GM12878 (cell line): ENCODE results near the gene CDCA5. TPM values are rescaled to one million over a fixed set of nuclear protein-coding genes. Genes with fewer than 3 reads are reported as not detected.

Source experiments
- ATAC-seq: fragments of 200-7000 bp; cut with Tn5 transposase; 3 replicates; pipeline ENCODE4 v1.9.1; 2020; ENCODE audit warnings: mild to moderate bottlenecking, moderate library complexity
- BruUV-seq: library from RNA; stranded (reverse); fragments of 400-500 nt; replicated peaks from 2 replicates; lab custom pipeline; 2021; lab: Mats Ljungman, UMichigan
- CTCF ChIA-PET: fragments of 300-600 bp; sonication (Branson Sonifier 250); formaldehyde crosslinking; extraction: SDS; loops from one replicate; lab custom pipeline; 2021; ENCODE audit warnings: inconsistent platforms; lab: Yijun Ruan, JAX
- POLR2A ChIA-PET: fragments of 350-600 bp; formaldehyde crosslinking; extraction: SDS; loops from one replicate; lab custom pipeline; 2021; ENCODE audit warnings: inconsistent platforms; lab: Charles Lee
- RAD21 ChIA-PET: fragments of 300-600 bp; sonication (Branson Sonifier 250); formaldehyde crosslinking; loops from one replicate; lab custom pipeline; 2023; ENCODE audit warnings: antibody characterized with exemption; ENCODE audit not compliant: unreplicated experiment; lab: Charles Lee
- SMC1A ChIA-PET: fragments of 300-600 bp; sonication (Branson Sonifier 250); formaldehyde crosslinking; loops from one replicate; lab custom pipeline; 2023; ENCODE audit not compliant: unreplicated experiment, uncharacterized antibody; lab: Charles Lee
- DNase-seq: peaks from one replicate; pipeline ENCODE4 v3.0.0-alpha.2; 2011; ENCODE audit warnings: low read depth, low spot score
- FAIRE-seq: peaks from 3 replicates; lab custom pipeline; 2011; peaks lifted over from hg19 to GRCh38; lab: Jason Lieb, UNC
- H2AFZ ChIP-seq: 2 replicates; pipeline ENCODE4 v1.6.0; 2011; ENCODE audit warnings: low read depth, low read length, control low read depth; ENCODE audit not compliant: control insufficient read depth
- H3K27ac ChIP-seq: 2 replicates; pipeline ENCODE4 v1.5.1; 2011; ENCODE audit warnings: control low read depth; ENCODE audit not compliant: control insufficient read depth, insufficient read depth
- H3K27me3 ChIP-seq, 2 experiments: replicated peaks in 1 of 2; 2 replicates each; pipeline versions ENCODE4 v1.6.0 to v1.6.1; 2011; ENCODE audit warnings: low read length in 1 of 2; ENCODE audit not compliant: control insufficient read depth in 2 of 2, insufficient read depth in 2 of 2
- H3K36me3 ChIP-seq, 2 experiments: 2 replicates each; pipeline ENCODE4 v1.5.1; 2011; ENCODE audit warnings: low read length in 1 of 2; ENCODE audit not compliant: control insufficient read depth in 2 of 2, insufficient read depth in 2 of 2
- H3K4me1 ChIP-seq: 2 replicates; pipeline ENCODE4 v1.6.1; 2011; ENCODE audit warnings: mild to moderate bottlenecking, low read length, moderate library complexity, mixed read lengths; ENCODE audit not compliant: control insufficient read depth, insufficient read depth
- H3K4me2 ChIP-seq: 2 replicates; pipeline ENCODE4 v1.6.0; 2011; ENCODE audit warnings: control low read depth; ENCODE audit not compliant: control insufficient read depth, insufficient read depth
- H3K4me3 ChIP-seq: fragments of 200-600 bp; sonication (generic); 2 replicates; pipeline ENCODE4 v1.5.1; 2016
- H3K79me2 ChIP-seq: 2 replicates; pipeline ENCODE4 v1.6.0; 2011; ENCODE audit warnings: low read length; ENCODE audit not compliant: control insufficient read depth, insufficient read depth
- H3K9ac ChIP-seq: 2 replicates; pipeline ENCODE4 v1.8.0; 2011; ENCODE audit warnings: low read length, control low read depth, mixed read lengths; ENCODE audit not compliant: control insufficient read depth, insufficient read depth
- H3K9me3 ChIP-seq: replicated peaks from 3 replicates; pipeline ENCODE4 v1.5.1; 2011; ENCODE audit warnings: mild to moderate bottlenecking, low read length; ENCODE audit not compliant: control insufficient read depth, insufficient read depth
- H4K20me1 ChIP-seq: 2 replicates; pipeline ENCODE4 v1.6.0; 2011; ENCODE audit not compliant: control insufficient read depth, insufficient read depth
- BMI1 ChIP-seq: fragments of 450-650 bp; IDR thresholded peaks from 2 replicates; pipeline ENCODE4 v1.6.1; 2016; ENCODE audit warnings: mild to moderate bottlenecking, moderate library complexity, borderline replicate concordance
- NFXL1 ChIP-seq: fragments of 450-650 bp; IDR thresholded peaks from 2 replicates; pipeline ENCODE4 v1.6.1; 2017; ENCODE audit warnings: antibody characterized with exemption, mild to moderate bottlenecking, borderline replicate concordance
- NFYA ChIP-seq: IDR thresholded peaks from 2 replicates; pipeline ENCODE4 v1.6.1; 2011; ENCODE audit warnings: low read depth, mild to moderate bottlenecking, low read length, improper control_type of control experiment, borderline replicate concordance
- NFYB ChIP-seq: IDR thresholded peaks from 2 replicates; pipeline ENCODE4 v1.6.1; 2011; ENCODE audit warnings: low read depth, mild to moderate bottlenecking, low read length, improper control_type of control experiment, moderate library complexity; ENCODE audit not compliant: insufficient read depth
- NRF1 ChIP-seq: conservative IDR thresholded peaks from 2 replicates; pipeline ENCODE4 v1.6.1; 2011; ENCODE audit warnings: mild to moderate bottlenecking, low read depth, low read length, improper control_type of control experiment
- PBX3 ChIP-seq: IDR thresholded peaks from 2 replicates; pipeline ENCODE4 v1.6.1; 2011; ENCODE audit warnings: mild to moderate bottlenecking, low read depth, low read length, moderate library complexity; ENCODE audit not compliant: insufficient replicate concordance
- POLR2A ChIP-seq: IDR thresholded peaks from 2 replicates; pipeline ENCODE4 v1.6.1; 2011; ENCODE audit warnings: low read depth, mild to moderate bottlenecking, low read length
- RELB ChIP-seq: fragments of 450-650 bp; IDR thresholded peaks from 2 replicates; pipeline ENCODE4 v1.6.1; 2017; ENCODE audit warnings: low read depth, mild to moderate bottlenecking, moderate library complexity
- SKIL ChIP-seq: fragments of 450-650 bp; IDR thresholded peaks from 2 replicates; pipeline ENCODE4 v1.6.1; 2017; ENCODE audit warnings: mild to moderate bottlenecking, low read depth, inconsistent platforms; ENCODE audit not compliant: poor library complexity, severe bottlenecking
- WGBS: methylation state at CpG from one replicate; pipeline ENCODE4 v1.1.6; 2016; ENCODE audit warnings: low lambda C conversion rate; ENCODE audit not compliant: insufficient replicate concordance, insufficient coverage; ENCODE audit errors: missing lambda C conversion rate; 5-methylcytosine and 5-hydroxymethylcytosine counted together
- in situ Hi-C: fragments of 300-500 bp; cut with MboI; formaldehyde crosslinking; loops from 9 replicates; pipeline ENCODE4 v1.14.3; 2018; ENCODE audit warnings: mixed read lengths
- intact Hi-C: fragments of 100-400 bp; cut with micrococcal nuclease; formaldehyde crosslinking; loops from one replicate; pipeline ENCODE4 v1.14.2; 2022; ENCODE audit not compliant: unreplicated experiment
- polyA plus RNA-seq, 11 experiments: library from polyadenylated mRNA; depleted of rRNA in 4 of 11; unstranded in 6 of 11; stranded (reverse) in 5 of 11; fragments of >200 nt; fragmentation: Nextera tagmentation in 4 of 11; fragmentation: Illumina TruSeq in 1 of 11; extraction: Ambion mirVana in 4 of 11; extraction: Trizol in 1 of 11; gene quantifications; 1 replicate in 1 of 11; 2 replicates in 10 of 11; pipeline versions ENCODE4 v1.2.1 to v1.2.3, GENCODE V29; 2011 to 2016; ENCODE audit warnings: inconsistent platforms in 2 of 11, missing spikeins in 2 of 11, low read depth in 1 of 11
- total RNA-seq, 4 experiments: library from RNA; depleted of rRNA in 3 of 4; stranded (reverse); fragments of >200 nt in 3 of 4; fragmentation: Illumina TruSeq in 1 of 4; extraction: Trizol in 1 of 4; gene quantifications; 2 replicates each; pipeline versions ENCODE4 v1.2.1 to v1.2.3, GENCODE V29; 2013 to 2021

The CDCA5 gene
- total and polyA plus RNA-seq, 10 of the 15 experiments (the other 5 are each of a cell fraction or from before 2014, with no cell fraction given): 21.2 to 107 (median 64.9) TPM

- TF ChIP-seq POLR2A (peak; percentile 17; the same call in 1 of the 2 replicates), NFXL1 (no peak)
- 89% methylated on average over 12 of the region's 12 CpGs for WGBS
- Histone ChIP-seq H3K9me3 (no peaks in the 10 kb centered on the region), H3K79me2 (peaks cover 29% of the 10 kb centered on the region), H4K20me1 (0 out of 2 replicates have a peak, but pooled peaks cover 4% of the 10 kb centered on the region), H3K4me2 (no peak overlapping the region), H3K4me3 (no peak overlapping the region), H3K27ac (no peak overlapping the region), H2AFZ (no peak overlapping the region), H3K9ac (no peak overlapping the region), H3K27me3 (no peaks in the 10 kb centered on the region), H3K4me1 (peaks cover 21% of the 10 kb centered on the region), H3K36me3 (peaks cover 38 to 42% of the 10 kb centered on the region in 2 experiments)
- no TSS peak for BruUV-seq
- ChIA-PET SMC1A (no interaction called here), POLR2A (interaction anchor here (0.5 kb wide), 1 partner anchor 10 kb away, joined by 3 read pairs; no protein-coding TSS in a partner anchor), CTCF (interaction anchor here (0.8 to 2.7 kb wide), 2 partner anchors 10 to 187 kb away, joined by 3 to 7 read pairs; partner anchors contain the start of genes CDC42EP2 and ZNHIT2), RAD21 (no interaction called here)
- in situ Hi-C loops: no loop called here
- intact Hi-C loops: no loop called here
- no peak for FAIRE-seq
- DNase-seq: no peak
- no peak for ATAC-seq
Observed at GRCh38 chr11:65127473-65128181, 43.8 kb upstream of the CDCA5 start.

- in situ Hi-C loops (no loop called here), intact Hi-C loops (no loop called here)
- Histone ChIP-seq H3K36me3 (peaks cover 36 to 42% of the 10 kb centered on the region in 2 experiments), H3K27ac (no peak overlapping the region), H3K27me3 (no peaks in the 10 kb centered on the region), H3K4me2 (no peak overlapping the region), H3K79me2 (peaks cover 29% of the 10 kb centered on the region), H2AFZ (no peak overlapping the region), H3K4me1 (peaks cover 15% of the 10 kb centered on the region), H4K20me1 (0 out of 2 replicates have a peak, but pooled peaks cover 4% of the 10 kb centered on the region), H3K9me3 (no peaks in the 10 kb centered on the region), H3K9ac (no peak overlapping the region), H3K4me3 (no peak overlapping the region)
- ChIA-PET RAD21 (no interaction called here), CTCF (interaction anchor here (0.8 to 2.7 kb wide), 2 partner anchors 9 to 188 kb away, joined by 3 to 7 read pairs; partner anchors contain the start of genes CDC42EP2 and ZNHIT2), POLR2A (interaction anchor here (0.6 to 1.2 kb wide), 2 partner anchors 10 to 26 kb away, joined by 3 to 8 read pairs; partner anchors contain the start of gene ZNHIT2), SMC1A (no interaction called here)
- FAIRE-seq (no peak), ATAC-seq (no peak), DNase-seq (no peak)
- WGBS: 39% methylated on average over 6 of the region's 6 CpGs
- no TSS peak for BruUV-seq
- no peak for TF ChIP-seq NFYB
- no peak for TF ChIP-seq NFYA
- no peak for TF ChIP-seq PBX3
- TF ChIP-seq SKIL: no peak
- TF ChIP-seq BMI1: no peak
- TF ChIP-seq RELB: no peak
- TF ChIP-seq NRF1: no peak
Observed at GRCh38 chr11:65126624-65127274, 42.9 kb upstream of the CDCA5 start.
